Fibroblast of skin of abdomen (primary cell): ENCODE results near the gene INPP5A.

Source experiments
- DNase-seq: peaks from one replicate; pipeline ENCODE4 v3.0.0-alpha.2; 2013

INPP5A gene

GRCh38 chr10:132726951-132727350, 189.4 kb downstream of the INPP5A start:
- no peak for DNase-seq

DNA sequence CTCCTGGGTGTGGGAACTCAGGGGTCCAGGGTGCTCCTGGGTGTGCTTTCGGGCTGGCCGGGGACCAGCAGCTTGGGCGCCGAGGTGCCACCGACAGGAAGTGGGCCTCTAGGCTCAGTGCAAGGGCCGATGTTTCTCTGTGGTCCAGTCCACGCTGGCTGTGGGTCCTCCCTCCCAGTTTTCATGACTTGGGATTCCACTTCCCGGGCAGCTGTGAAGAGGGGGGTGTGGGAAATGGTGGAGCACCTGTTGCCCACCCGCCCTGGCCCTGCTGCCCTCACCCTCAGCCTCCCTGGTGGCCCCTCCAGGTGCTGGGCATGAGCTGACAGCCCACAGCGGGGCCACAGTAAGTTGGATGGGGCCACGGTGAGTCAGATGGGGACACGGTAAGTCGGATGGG, 189.8 kb downstream of the INPP5A start:
- DNase-seq = no peak

DNA sequence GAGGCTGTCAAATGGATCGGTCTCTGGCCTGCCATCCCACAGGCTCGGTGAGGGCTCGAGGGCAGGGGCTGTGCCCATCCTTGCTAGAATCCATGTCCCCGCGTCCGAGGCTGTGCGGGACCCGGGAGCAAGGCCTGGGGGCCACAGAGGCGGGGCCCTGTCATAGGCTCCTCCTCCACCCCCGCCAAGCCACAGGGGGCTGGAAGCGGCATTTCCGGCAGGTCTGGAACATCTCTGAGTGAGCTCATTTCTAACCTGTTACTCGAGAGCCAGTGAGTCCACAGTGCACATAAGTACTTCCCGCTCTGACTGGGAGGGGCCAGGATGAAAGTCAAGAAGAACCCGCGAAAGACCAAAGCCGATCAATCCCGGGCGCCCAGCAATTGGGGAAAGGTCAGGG, 190.7 kb downstream of the INPP5A start:
- no peak for DNase-seq

- DNase-seq = no peak
These were observed 191.2 kb downstream of the INPP5A start for GRCh38 chr10:132728741-132729140.

DNA sequence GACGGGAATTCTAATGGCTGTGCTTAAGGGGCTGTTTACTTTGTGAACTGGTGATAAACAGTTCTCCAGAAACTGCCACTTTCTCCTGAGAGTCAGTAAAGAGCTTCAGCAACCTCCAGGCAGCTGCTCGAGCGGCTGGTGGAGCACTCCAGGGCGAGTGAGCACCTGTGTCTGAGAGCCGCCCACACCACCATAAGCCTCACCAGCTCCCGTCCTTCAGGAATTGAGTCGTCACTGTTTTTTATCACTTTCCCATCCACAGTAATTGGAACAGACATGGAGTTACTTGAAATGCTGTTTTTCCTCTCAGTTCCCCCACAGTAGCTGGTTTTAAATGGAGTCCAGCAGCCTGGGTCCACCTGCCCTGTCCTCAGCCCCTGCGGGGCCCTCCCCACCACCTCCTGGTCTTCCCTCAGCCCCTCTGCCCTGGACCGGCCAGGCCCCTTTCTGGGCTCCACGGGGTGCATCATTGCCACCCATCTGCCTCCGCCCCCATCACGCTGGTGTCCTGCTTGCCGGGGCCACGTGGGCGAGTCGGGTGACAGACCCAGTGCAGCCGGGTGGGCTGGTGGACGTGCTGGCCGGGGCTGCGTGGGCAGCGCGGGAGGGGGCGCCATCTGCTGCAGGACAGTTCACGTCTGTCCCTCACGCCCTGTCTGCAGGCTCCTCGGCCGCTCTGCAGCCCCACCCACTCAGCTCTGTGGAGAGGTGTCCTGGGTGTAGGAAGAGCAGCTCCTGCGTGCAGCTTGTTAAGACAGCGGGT, 192.4 kb downstream of the INPP5A start:
- no peak for DNase-seq

GRCh38 chr10:132730573-132730953, 193.0 kb downstream of the INPP5A start:
- no peak for DNase-seq

DNA sequence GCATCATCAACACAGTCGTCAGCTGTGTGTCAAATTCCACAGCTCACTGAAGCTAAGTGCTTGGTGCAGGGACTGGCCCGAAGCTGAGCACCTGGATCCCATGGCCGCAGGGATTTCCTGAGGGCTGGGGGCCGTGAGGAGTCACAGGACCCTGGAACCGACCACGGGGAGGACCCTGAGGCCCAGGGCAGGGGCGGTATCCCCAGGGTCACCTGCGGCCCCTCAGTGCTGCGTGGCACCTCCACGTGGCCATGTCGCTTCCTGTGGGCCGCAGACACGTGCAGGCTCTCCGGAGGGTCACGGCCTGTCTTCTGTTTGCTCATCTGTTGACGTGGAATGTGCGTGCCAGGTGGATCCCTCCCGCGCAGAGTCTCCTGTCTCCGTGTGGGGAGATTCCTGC, 194.9 kb downstream of the INPP5A start:
- no peak for DNase-seq

DNA sequence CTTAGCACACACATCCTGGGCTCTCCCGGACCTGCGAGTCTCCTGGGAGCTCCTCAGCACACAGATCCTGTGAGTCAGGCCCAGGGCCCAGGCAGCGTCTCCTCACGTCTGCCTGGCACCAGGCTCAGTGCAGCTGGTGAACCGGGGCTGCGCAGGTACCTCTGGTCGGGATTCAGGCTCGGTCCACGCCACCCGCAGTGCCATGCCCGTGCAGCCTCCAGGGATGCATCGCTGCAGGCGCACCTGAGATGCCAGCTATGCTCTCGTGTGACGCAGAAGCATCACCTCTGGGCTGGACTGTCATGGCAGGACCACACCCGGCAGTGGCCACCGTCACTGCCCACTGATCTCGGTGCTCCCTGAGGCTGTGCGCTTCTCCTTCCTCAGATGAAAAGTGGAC, 196.3 kb downstream of the INPP5A start:
- no peak for DNase-seq

- no peak for DNase-seq
These were observed 197.8 kb downstream of the INPP5A start for GRCh38 chr10:132735341-132735775.

DNA sequence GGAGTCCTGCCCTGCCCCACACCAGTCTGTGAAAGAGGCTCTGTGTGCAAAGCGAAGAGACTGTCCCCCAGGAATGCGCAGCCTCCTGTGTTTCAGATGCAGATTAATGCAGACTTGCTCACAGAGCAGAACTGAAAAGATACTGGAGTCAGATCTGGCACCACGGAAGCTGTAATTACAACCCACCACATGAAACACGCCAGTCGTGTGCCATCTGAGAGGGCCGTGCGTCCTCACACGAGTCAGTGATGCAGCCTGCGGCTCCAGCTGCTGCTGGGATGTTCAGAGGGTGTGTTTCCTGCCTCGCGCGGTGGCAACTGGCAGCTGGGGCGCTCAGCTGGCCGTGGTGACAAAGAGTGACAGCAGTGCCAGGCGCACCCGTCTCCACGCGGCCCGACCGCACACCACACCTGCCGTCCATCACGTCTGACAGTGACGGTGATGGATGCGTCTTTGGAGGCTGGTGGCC, 198.4 kb downstream of the INPP5A start:
- no peak for DNase-seq

- DNase-seq = no peak
These were observed 199.9 kb downstream of the INPP5A start for GRCh38 chr10:132737390-132738048.

DNA sequence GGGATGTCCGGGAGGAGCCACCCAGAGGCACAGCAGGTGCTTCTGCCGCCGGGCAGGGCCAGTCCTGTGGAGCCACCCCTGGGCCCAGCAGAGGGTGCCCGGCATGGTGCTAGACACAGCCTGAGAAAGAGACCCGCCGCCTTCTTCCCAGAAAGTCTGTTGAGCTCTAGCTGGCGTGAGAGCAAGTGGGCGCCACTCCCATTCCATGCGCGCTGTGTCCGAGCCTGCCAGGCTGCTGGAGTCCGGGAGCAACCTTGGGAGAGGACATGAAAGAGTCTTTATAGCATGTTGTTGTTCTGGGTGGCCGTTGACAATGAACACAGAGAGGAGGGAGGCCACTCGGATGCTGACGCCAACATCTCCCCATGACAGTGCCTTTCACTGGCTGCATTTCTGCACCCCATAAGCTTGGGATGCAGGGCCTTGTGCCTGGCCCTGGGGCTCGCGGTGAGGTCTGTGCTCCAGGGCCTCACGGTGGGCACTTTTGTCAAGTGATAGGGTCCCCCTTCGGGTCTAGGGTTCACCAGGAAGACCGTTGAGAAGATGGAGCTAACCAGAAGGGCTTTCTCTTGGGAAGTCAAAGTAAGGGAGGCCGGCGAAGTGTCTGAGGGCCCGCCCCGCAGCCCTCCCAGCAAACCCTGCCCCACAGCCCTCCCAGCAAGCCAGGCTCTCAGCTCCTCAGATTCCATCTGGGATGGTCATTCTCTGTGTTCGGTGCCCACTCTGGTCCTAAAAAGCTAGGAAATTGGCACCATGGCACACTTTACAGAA, 201.1 kb downstream of the INPP5A start:
- DNase-seq = no peak

GRCh38 chr10:132739225-132739613, 201.6 kb downstream of the INPP5A start:
- no peak for DNase-seq

DNA sequence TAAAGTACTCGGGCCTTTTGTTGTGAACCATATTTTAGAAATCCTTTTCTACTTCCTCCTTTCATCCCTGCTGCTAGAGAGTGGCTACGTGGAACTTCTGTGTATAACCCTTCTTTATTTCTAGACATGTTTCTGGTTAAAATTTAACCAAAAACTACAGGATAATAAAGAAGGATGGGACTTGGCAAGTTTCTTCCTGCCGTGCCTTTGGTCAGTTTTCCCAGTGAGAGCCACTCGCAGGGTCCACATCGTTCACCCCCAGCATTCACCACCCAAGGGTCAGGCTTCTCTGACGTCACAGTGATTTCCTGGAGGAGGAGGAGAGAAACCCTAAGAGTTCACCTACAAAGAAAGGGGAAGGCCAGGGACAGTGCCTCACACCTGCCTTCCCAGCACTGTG, 203.0 kb downstream of the INPP5A start:
- no peak for DNase-seq

DNA sequence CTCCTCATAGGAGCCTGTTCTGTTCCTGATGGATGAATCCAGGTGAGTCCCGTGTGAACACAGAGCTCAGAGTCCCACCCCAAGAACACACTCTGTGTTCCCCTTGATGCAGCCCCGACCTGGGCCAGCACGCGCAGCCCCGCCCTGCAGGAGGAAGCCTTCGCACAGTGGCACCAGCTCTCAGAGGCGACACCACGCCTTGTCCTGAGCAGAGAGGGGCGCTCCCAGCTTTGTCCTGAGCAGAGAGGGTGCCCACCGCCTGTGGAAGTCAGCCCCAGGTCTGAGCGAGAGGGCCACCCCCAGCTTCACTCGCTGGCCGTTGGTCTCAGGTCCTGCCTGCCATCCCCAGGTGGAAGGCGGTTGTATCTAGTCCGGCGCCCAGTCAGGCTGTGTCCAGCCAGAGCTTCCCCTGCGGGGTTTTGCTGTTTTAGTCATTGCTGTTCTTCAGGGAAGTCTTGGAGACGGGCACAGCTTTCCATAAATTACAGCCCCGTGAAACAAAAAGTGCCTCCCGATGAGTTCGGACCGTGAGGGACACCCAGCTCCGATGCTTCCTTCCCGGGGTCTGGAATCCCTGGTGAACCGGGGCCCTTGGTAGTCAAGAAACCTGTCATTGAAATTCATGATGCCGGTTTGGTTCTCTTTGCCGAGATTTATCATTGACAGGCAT, 204.7 kb downstream of the INPP5A start:
- DNase-seq = no peak

GRCh38 chr10:132742837-132743194, 205.2 kb downstream of the INPP5A start:
- no peak for DNase-seq

- DNase-seq = peak; percentile 37
These were observed 205.8 kb downstream of the INPP5A start for GRCh38 chr10:132743196-132743924.

DNA sequence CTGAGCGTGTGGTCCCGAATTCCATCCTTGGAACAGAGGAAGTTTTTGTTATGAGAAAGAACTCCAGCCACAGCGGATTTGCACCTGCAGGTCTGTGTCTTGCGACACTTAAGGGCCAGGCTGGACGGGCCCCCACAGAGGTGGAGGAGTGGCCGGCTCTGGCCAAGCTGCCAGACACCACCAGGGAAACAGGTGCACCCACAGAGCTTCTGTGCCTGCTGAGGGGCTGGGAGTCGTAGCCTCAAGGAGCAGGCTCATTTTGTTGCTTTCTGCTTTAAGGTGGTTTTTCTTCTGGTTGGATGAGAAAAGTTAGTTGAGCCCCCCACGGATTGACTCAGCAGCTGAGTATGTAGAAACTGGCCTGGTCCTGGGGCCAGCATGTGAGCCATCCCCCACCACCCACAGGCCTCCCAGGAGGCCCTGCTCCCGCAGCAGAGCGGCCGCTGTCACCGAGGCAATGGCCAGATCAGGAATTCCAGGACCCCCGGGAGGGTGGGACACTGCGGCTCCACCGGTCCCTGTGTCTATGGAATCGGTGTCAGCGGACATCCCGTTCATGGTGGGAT, 206.4 kb downstream of the INPP5A start:
- peak; percentile 39 for DNase-seq

- no peak for DNase-seq
These were observed 207.3 kb downstream of the INPP5A start for GRCh38 chr10:132744839-132745238.

DNA sequence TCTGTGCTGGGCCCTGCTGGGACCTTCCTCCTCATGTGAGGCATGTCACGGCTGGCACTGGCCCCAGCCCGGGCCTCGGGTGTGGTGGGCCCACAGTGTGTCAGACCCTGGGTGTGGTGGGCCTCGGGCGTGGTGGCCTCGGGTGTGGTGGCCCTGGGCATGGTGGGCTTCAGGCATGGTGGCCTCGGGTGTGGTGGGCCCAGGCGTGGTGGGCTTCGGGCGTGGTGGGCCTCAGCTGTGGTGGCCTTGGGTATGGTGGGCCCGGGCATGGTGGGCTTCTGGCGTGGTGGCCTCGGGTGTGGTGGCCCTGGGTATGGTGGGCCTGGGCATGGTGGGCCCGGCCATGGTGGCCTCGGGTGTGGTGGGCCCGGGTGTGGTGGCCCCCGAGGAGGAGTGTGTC, 207.9 kb downstream of the INPP5A start:
- no peak for DNase-seq

- no peak for DNase-seq
These were observed 208.4 kb downstream of the INPP5A start for GRCh38 chr10:132745971-132746370.

DNA sequence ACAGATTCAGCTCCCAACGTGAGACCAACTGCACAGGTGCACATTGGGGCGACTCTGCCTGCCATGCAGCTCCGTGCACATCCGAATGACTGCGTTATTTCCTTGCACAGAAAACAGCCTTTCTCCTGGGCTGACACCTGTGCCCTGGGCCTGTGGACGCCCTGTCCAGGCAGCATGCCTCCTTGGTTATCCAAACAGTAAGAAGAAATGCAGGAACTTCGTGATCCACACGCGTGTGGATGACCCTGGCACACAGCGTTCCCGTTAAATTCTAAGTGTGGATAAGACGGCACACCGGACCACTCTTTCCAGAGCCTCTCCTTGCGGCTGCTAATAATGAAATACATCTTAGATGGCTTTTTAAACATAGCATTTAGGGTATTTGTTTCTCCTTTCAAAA, 208.8 kb downstream of the INPP5A start:
- DNase-seq = no peak
